GM21576 (cell line): Measurements from ENCODE around the gene CCNJL.
"Not testable (repeated sequence)": the region's sequence is repeated elsewhere in the genome, so short reads cannot be mapped to it uniquely, and the experiment has no call there.

Source experiments
- ATAC-seq: cut with Tn5 transposase; IDR thresholded peaks from one replicate; pipeline ENCODE4 v1.9.1; 2021; ENCODE audit warnings: mild to moderate bottlenecking, moderate library complexity; ENCODE audit not compliant: unreplicated experiment

The CCNJL gene, protein sequence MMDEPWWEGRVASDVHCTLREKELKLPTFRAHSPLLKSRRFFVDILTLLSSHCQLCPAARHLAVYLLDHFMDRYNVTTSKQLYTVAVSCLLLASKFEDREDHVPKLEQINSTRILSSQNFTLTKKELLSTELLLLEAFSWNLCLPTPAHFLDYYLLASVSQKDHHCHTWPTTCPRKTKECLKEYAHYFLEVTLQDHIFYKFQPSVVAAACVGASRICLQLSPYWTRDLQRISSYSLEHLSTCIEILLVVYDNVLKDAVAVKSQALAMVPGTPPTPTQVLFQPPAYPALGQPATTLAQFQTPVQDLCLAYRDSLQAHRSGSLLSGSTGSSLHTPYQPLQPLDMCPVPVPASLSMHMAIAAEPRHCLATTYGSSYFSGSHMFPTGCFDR

DNA sequence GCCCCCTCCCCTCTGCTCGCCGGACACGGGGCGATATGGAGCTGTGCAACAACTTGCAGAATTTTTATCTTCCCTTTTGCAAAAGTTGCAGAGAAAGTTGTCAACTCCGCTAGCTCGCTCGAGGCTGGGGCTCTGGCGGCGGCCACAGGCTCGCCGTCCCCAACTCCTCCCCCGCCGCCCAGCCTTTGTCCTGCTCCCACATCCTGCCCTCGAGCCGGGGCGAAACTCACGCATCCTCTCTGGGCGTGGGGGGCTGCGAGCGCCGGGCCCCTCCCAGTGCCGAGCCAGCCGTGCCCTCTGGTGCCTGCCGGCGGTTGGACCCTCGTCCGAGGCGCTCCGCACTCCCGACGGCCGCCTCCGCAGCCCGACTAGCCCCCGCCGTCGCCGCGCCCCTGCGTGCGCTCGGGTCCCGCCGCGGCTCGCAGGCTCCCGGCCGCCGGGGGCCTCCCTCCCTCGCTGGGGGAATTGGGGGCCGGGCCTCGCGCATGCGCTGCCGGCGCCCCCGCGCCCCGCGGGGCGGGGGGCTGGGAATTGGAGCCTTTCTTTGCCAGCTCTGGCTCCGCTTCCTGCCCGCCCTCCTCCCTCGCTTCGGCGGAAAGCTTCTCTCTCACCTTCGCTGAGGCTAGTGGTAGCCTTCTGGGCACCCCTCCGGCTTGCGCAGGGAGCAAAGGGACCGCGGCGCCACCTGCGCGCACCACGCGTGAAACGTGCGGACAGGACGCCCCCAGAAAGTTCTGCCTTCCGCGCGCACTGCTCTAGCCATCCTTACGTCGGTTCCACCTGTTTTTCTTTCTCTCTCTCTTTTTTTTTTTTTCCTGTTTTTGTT, at the start of gene CCNJL:
Gene CCNJL (minus strand): TSS at position 431 of the 826 bp plus-strand sequence. CDS start 641 bp downstream, outside the sequence.
- ATAC-seq = no peak

DNA sequence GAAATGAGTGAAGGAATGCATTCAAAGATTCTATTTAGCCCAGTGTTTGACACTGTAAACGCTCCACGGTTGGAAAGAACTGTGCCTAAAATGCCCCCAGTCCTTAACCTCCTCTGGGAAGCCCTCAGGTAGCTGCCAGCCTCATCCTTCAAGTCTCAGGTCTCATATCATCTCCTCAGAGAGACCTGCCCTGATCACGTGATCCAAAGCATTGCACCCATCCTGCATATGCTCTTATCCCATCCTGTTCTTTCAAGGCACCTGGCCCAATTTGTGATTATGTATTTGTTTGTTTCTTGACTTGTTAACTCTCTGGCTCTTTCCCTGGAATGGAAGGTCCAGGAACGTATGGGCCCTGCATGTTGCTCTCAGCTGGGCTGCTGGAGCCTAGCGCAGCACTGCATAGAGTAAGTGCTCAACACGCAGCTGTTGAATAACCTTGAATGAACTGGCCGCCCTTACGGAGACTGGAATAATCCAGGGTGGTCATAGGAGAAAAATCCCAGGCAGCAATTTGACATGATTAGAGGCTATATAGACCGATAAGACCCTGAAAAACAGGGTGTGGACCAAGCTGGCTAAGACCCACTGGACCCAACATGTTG, 49.4 kb upstream of the CCNJL start:
- ATAC-seq = no peak

DNA sequence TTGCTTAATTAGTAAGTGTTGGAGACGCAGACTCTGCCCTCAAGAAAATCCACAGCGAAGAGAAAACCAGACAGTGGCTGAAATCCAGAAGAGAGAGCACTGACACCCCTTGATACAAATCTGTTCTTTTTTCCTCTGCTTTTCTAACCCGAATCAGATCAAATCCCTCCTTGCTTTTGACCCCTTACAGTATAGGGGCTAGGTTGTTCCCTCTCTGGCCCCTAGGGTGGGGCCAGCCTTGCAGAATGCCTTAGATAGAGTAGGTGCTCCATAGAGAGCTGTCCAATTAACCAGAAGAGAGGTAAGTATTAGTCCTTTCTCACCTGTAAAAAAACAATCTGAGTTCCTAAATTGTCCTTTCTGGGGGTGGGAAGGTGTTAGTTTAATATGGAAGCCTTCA, 47.9 kb upstream of the CCNJL start:
- no peak for ATAC-seq

DNA sequence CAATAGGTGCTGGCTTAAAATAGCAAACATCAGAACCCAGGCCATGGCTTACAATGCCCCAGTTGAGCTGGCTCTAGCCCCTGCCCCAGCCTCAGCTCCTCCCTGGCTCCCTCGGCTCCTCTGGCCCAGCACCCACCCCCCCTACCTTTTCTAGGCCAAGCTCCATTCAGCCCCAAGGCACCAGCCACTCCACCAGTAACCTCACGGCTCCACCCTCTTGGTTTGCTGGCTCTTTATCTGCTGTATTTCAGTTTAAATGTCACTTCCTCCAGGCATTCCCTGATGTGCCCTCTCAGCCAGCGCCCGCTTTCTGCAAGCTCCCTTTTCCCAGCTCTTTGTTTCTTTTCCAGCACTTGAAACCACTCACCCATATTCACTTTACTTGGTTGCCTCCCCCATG, 47.5 kb upstream of the CCNJL start:
- ATAC-seq = no peak

DNA sequence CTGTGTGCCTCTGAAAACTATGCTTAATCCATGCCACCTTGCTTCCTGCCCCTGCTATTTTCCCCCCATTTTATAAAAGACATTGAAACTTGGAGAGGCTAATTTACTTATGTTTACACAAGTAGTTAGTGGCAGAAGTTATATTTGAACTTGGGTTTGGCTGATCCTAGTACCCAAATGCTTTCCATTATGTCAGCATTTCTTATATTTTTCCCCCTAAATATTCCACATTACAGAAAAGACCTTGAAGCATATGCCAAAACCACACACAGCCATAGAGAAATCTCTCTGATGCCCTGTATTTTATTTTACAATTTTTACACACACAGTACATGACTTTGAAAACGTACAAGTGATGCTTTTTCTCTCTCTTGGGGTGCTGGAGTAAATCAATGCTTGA, 46.9 kb upstream of the CCNJL start:
- no peak for ATAC-seq

DNA sequence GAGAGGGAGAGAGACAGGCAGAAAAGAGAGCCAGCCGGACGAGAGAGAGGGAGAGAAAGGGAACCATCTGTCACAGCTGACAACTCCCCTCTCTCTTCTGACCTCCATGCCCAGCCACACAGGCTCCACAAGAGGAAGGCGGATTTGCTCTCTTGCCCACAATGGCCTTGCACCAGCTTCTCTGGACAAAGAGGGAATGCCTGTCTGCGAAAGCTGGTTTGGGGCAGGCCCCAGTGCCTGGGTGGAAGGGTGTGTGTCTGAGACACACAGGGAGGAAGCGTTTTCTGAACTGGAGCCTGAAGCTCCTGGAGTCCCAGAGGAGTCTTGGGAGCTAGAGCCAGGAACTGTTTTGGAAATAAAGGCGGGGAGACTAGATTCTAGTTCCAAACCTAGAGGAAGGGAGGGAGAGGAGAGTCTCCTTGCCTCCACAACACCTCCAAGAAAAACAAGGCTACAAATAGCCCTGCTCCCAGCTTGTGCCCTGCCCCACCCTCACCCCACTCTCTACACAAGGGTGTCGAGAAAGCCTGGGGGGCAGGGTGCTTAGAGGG, 45.6 kb upstream of the CCNJL start:
- no peak for ATAC-seq

DNA sequence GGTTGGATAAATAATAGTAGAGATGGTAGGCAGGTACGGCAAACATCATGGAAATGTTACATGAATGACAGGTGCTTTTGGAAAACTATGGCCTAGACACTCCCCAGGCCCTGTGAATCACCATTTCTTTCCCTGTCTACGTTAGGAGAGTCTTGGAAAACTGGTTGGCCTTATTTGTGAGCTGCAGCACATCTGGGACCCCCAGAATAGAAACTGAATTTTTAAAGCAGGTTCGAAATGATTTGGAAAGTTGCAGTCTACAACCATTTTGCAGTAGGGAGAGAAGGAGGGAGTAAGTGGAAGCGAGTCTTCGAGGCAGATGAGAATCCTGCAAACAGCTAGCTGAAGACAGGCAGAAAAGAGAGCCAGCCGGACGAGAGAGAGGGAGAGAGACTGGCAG, 45.0 kb upstream of the CCNJL start:
- no peak for ATAC-seq

DNA sequence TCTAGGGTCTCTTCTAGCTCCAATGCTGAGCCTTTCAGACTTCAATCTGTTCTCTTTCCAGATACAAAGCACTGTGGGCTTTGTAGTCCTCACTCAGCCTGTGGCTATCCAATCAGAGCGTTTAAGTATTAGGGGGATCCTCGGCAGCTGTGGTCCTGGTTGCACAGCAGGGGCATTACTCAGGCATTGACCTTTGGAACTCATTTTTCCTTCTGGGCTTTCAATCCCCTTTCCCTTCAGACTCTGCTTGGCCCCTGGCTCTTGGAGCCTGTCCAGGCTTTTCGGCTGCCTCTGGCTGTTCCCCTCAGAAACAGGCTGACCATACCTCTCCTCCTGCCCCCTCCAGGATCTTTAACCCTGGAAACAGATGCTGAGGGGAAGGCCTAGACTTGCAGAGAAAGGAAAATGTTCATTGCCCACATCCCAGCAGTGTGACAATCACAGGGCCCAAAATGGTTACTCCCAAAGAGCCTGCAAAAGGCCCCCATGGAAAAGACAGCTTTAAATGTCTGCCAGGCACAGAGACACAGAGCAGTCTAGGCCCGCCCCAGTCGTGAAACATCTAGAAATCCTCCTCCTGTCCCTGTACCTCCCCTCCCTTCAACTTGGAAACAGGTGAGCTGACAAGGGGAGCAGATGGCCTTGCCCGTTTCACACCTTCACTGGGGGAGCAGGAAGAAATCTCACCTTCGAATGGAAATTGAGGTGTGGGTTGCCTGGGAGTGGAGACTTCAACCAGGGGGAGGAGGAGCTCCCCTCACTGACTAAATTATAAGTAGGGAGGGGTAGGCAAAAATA, 44.4 kb upstream of the CCNJL start:
- no peak for ATAC-seq

DNA sequence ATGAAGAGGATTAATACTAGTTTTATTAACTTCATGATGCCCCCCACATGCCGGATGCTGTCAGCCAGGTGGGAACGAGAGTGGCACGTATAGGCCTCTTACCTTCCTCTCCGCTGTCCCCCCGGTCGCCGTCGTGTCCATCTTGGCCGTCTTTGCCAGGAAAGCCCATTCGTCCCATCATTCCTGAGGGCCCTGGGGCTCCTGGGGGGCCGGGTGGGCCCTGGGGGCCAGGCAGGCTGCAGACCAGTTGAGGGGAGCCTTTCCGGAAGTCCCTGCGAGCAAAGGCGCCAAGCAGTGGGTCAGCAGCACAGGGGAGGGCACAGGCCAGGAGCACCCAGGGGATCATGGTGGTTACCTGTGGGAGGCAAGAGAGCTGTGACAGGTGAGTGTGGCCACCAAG, 42.3 kb upstream of the CCNJL start:
- ATAC-seq = no peak

DNA sequence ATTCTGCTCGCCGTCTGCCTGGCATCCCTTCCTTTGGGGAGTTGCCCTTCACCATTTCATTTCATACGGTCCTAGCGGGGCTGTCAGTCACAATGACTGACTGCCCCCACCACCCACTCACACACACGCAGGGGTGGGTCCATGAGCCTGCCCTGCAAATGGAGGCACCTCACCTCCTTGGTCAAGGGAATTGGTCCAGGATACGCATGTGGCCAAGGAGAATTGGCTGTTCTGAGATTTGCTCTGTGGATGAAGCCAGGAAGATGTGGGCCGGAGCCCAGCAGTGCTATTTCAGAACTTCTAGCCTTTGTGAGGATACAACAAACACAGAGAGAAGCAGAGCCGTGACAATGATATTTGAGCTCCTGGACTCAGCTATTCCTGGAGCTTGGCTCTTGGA, 41.0 kb upstream of the CCNJL start:
- ATAC-seq = no peak

DNA sequence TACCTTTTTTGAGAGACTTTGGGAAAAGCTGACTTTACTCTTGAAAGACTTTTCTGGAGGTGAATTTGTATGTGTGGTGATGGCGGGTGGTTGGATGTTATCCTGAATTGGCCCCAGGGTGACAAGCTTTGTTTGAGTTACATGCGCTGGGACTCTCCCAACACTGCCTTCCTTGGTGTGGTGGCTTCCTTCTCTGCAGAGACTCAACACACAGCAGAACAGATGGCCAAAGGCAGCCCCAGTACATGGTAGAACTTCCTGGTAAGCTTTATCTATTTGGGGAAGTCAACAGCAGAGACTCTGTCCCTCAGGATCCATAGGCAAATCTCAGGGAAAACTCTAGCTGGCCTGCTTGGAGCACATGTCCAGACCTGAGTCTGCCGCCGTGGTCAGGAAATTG, 39.9 kb upstream of the CCNJL start:
- no peak for ATAC-seq

DNA sequence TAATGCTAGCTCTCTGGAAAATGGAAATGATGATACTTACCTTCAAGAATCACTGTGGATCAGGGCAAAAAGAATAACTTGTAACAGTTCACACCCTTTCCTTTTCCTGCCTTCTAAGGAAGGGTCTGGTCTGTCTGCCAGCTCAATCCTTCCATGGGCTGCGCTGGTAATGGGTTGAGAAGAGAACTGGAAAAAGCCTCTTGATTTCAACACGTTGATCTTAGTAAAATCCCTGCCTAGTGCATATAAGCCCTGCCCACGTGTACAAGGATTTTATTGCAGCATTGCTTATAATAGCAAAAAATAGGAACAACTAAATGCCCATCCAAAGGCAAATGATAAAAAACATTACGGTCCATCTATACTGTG, 37.6 kb upstream of the CCNJL start:
- no peak for ATAC-seq

DNA sequence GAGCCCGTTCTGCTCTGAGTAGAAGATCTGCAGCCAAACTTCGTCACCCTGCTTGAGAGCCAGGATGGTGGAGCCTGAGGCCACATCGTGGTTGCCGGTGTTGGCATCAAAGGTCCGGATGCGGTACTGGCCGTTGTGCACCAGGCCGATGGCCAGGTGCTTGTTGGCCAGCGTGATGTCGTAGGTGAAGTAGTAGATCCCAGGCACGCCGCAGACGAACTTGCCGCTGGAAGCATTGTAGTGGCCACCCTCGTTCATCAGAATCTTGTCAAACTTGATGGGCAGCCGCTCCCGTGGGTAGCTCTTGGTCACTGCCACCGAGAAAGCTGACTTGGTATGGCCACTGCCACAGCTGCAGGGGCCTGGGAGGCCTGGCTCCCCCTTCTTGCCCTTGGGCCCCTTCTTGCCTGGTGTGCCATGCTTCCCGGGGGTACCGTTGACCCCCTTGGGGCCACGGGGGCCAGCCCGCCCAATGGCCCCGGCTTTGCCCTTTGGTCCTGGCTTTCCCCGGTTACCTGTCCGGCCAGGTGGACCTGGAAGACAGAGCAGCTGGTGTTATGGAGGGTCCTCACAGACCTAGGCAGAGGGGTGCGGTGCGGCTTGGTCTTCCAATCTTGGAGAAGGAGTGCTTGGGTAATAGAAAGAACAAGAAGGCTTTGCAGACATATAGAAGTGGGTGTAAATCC, 37.0 kb upstream of the CCNJL start:
- ATAC-seq = no peak

DNA sequence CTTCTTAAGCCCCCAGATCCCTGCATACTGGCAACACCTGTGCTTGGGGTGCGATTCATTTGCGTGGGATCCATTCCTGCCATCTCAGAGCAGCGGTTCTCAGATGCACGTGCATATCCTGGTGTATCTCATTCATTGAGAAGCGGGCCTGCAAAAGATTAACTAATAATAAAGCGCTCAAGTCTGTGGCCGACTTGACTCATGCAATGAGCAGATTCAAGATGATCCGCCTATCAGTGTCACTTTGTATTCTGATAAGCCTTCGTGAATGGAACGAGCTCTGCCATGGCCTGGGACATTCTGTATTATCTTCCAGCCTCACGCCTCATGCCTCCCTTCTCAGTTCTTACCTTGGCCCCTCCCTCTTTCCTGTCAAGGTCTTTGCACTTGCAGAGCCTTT, 35.7 kb upstream of the CCNJL start:
- no peak for ATAC-seq

DNA sequence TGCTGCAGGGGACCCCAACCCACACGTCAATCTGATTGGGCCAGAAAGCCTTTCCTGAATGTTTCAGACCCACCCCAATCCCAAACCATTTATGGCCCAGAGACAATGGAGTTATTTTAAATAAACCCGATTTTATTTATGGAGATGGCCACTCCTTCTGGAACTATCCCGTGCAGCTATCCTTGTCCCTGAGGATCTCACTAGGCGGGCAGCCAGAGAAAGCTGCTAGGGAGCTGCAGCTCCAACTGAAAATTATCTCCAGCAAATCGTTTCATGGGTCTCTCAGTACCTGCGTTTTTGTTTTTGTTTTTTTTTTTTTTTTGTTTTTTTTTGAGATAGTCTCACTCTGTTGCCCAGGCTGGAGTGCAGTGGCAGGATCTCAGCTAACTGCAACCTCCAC, 35.1 kb upstream of the CCNJL start:
- ATAC-seq = no peak

DNA sequence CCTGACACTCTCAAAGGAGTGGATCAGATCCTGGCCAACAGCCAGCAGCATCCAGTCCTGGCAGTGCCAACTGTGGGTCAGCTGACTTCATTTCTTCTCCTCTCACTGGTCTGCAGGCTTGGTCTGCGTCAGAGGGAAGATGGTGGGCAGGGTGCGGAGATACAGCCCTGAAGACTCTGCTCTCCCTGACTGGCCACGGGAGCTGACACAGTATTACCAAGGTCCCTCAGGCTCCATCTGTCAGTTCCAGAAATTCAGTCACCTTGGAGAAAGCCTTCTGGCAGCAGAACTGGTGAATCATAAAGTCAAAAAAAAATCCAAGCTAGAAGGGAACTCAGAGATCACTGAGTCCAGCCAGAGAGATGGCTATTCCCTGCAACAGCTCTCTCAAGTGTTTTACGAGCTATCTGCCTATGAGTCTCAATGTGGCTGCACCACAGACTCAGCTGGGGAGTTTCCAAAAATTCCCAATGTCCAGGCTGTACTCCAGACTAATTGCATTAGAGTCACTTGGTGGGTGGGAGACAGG, 30.1 kb upstream of the CCNJL start:
- ATAC-seq = no peak

DNA sequence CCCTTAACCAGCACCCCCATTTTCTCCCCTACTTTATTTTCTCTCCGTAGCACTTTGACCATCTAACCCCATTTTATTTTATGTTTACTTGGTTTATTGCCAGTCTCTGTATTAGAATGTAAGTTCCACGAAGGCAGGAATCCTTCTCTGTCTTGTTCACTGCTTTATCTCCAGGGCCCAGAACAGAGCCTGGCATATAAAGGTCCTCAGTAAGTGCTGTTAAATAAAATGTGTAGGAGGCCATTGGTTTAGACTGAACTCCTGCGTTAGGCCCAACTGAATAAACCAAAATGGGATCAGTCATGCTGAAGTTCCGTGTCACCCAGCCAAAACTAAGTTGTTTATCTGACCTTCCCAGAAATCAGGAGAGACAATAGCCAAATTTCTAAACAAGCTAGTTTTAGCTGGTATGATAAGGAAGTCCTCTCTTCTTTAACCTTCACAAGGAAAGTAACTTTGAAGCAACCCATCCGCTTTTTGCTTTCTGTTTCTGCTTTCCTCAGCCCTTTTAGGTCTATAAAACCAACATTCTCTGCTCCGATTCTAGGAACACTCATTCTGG, 29.0 kb upstream of the CCNJL start:
- ATAC-seq = no peak

DNA sequence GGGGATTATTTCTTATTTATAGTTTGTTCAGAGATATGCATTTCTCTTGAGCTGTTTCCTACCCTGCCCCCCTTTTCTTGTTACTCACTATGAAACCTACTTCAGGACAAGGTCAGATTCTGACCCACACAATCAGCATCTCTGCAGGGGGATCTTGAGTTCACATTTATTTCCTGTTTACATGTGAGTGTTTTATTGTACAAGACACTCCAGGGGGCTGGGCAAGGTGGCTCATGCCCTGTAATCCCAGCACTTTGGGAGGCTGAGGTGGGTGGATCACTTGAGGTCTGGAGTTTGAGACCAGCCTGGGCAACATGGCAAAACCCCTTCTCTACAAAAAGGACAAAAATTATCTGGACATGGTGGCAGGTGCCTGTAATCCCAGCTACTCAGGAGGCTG, 28.1 kb upstream of the CCNJL start:
- not testable (repeated sequence) for ATAC-seq

DNA sequence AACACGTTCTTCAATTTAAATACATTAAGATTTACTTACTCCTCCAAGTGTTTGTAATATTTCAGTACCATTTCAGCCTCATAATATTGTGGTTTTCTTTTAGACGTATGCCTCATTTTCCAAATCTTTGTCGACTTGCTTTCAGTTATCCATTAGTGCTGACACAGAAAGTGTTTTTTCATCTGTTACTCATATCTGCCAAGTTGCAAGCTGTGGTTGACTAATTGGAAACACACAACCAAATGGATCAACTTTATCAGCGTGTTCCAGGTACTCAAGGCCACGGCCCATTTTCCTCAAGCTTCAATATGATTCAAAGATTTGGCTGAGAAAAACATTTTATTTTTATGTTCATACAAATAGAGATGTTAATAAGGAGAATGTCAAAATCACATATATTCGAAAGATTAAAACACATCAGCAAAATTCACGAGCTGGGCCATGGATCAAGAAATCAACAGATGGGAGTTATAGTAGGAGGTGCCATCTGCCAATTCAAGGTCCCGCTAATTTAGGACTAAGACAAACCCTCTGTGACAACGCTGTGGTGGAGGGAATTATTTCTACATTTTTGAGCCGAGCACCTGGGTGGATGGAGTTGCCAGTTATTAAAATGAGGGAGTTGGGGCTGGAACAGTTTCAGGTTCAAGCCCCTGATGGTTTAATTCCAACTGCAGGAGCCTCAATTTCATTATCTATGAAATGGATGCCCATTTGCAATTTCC, 27.2 kb upstream of the CCNJL start:
- no peak for ATAC-seq
